HG02943 (cell line): ENCODE data around the gene ATXN1.
"Not testable (repeated sequence)": the region's sequence is repeated elsewhere in the genome, so short reads cannot be mapped to it uniquely, and the experiment has no call there.

Experiments
- ATAC-seq: cut with Tn5 transposase; IDR thresholded peaks from one replicate; pipeline ENCODE4 v1.9.1; 2021; ENCODE audit warnings: mild to moderate bottlenecking, low read depth, moderate library complexity; ENCODE audit not compliant: unreplicated experiment

The ATXN1 gene

GRCh38 chr6:16725145-16725864 is 36.0 kb downstream of the ATXN1 start:
- ATAC-seq, result no peak

- ATAC-seq, result no peak
These were observed 37.4 kb downstream of the ATXN1 start for GRCh38 chr6:16723826-16724225.

GRCh38 chr6:16723402-16723801 is 37.9 kb downstream of the ATXN1 start:
- no peak for ATAC-seq

- no peak for ATAC-seq
These were observed 38.6 kb downstream of the ATXN1 start for GRCh38 chr6:16722630-16723029.

GRCh38 chr6:16721977-16722376 is 39.3 kb downstream of the ATXN1 start:
- ATAC-seq, result no peak

- no peak for ATAC-seq
These were observed 40.4 kb downstream of the ATXN1 start for GRCh38 chr6:16720861-16721260.

- ATAC-seq, result no peak
These were observed 41.8 kb downstream of the ATXN1 start for GRCh38 chr6:16719488-16719887.

- no peak for ATAC-seq
These were observed 42.9 kb downstream of the ATXN1 start for GRCh38 chr6:16718356-16718755.

GRCh38 chr6:16717275-16717942 is 43.9 kb downstream of the ATXN1 start:
- ATAC-seq, result no peak

- ATAC-seq, result no peak
These were observed 44.9 kb downstream of the ATXN1 start for GRCh38 chr6:16716321-16716858.

- no peak for ATAC-seq
These were observed 47.7 kb downstream of the ATXN1 start for GRCh38 chr6:16713597-16713996.

- no peak for ATAC-seq
These were observed 48.3 kb downstream of the ATXN1 start for GRCh38 chr6:16712931-16713484.

- ATAC-seq, result peak; percentile 70
These were observed 48.9 kb downstream of the ATXN1 start for GRCh38 chr6:16712255-16712930.

GRCh38 chr6:16711546-16712254 is 49.6 kb downstream of the ATXN1 start:
- no peak for ATAC-seq

GRCh38 chr6:16706911-16707783 is 54.1 kb downstream of the ATXN1 start:
- no peak for ATAC-seq

GRCh38 chr6:16706491-16706890 is 54.8 kb downstream of the ATXN1 start:
- not testable (repeated sequence) for ATAC-seq

- ATAC-seq, result no peak
These were observed 55.2 kb downstream of the ATXN1 start for GRCh38 chr6:16706029-16706428.

- ATAC-seq, result no peak
These were observed 55.9 kb downstream of the ATXN1 start for GRCh38 chr6:16705081-16705993.
